Subcutaneous adipose tissue (tissue), 4 donors: ENCODE results near the gene CENPN. TPM values are rescaled to one million over a fixed set of nuclear protein-coding genes. Genes with fewer than 3 reads are reported as not detected.

Source experiments
- total RNA-seq, 4 donors: library from RNA; depleted of rRNA; stranded (reverse); fragments of >200 nt; gene quantifications; one replicate each; pipeline ENCODE4 v1.1.0, GENCODE V29; 2016
- TF ChIP-seq, protein P1 (sequence below): fragments of 450-650 bp; IDR thresholded peaks from one replicate; pipeline ENCODE4 v1.5.1; 2016; ENCODE audit warnings: low read depth, mild to moderate bottlenecking, control low read depth, antibody characterized with exemption, moderate library complexity

The CENPN gene
- total RNA-seq, 4 donors from 2014 or later: 4.9 to 9.1 (median 6.7) TPM

- TF ChIP-seq, protein P1, sequence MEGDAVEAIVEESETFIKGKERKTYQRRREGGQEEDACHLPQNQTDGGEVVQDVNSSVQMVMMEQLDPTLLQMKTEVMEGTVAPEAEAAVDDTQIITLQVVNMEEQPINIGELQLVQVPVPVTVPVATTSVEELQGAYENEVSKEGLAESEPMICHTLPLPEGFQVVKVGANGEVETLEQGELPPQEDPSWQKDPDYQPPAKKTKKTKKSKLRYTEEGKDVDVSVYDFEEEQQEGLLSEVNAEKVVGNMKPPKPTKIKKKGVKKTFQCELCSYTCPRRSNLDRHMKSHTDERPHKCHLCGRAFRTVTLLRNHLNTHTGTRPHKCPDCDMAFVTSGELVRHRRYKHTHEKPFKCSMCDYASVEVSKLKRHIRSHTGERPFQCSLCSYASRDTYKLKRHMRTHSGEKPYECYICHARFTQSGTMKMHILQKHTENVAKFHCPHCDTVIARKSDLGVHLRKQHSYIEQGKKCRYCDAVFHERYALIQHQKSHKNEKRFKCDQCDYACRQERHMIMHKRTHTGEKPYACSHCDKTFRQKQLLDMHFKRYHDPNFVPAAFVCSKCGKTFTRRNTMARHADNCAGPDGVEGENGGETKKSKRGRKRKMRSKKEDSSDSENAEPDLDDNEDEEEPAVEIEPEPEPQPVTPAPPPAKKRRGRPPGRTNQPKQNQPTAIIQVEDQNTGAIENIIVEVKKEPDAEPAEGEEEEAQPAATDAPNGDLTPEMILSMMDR: no peak
Observed at GRCh38 chr16:80971819-80972218, 35.2 kb upstream of the CENPN start.

DNA sequence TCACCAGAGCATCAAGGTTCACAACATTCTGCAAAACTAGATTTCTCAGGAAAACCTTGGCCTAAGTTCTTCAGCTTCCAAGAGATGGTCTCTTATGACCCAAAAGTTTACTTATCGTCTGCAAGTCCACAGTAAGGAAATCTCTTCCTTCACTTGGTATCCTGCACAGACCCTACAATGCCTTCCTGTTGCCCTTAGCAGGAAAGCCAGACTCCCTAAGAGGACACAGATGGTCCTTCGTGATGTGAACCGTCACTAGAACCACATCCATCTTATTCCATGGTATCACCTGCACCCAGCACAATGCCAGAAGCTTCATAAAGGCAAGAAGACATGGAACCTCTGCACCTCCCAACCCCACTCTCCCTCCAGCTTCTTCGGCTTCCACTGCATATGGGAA, 34.4 kb upstream of the CENPN start:
- TF ChIP-seq, protein P1: no peak

- TF ChIP-seq, protein P1: no peak
Observed at GRCh38 chr16:80973991-80974390, 33.0 kb upstream of the CENPN start.

- TF ChIP-seq, protein P1: no peak
Observed at GRCh38 chr16:80974649-80975376, 32.2 kb upstream of the CENPN start.

GRCh38 chr16:80976946-80977345, 30.1 kb upstream of the CENPN start:
- TF ChIP-seq, protein P1: no peak

GRCh38 chr16:80981103-80981502, 25.9 kb upstream of the CENPN start:
- TF ChIP-seq, protein P1: no peak

GRCh38 chr16:80982646-80983045, 24.4 kb upstream of the CENPN start:
- TF ChIP-seq, protein P1: no peak
